Activated CD4-positive, alpha-beta T cell treated with anti-CD3 and anti-CD28 coated beads, Interleukin-2, Interleukin-6, amounts not matched to agents 100 ng/mL and 50 ng/mL, durations not matched to agents 16 hours and 8 hours (primary cell): ENCODE results near the gene GPC5.

Experiments used
- DNase-seq: peaks from one replicate; pipeline ENCODE4 v3.0.0-alpha.2; 2020

GPC5 gene

GRCh38 chr13:92074658-92075057 is 676.2 kb downstream of the GPC5 start:
- peak; percentile 1 for DNase-seq

- DNase-seq: no peak
These were observed 699.0 kb downstream of the GPC5 start for GRCh38 chr13:92097337-92097903.

- no peak for DNase-seq
These were observed 703.4 kb downstream of the GPC5 start for GRCh38 chr13:92101801-92102200.

- DNase-seq: no peak
These were observed 705.3 kb downstream of the GPC5 start for GRCh38 chr13:92103689-92104153.

- DNase-seq: no peak
These were observed 723.9 kb downstream of the GPC5 start for GRCh38 chr13:92122186-92122853.

- no peak for DNase-seq
These were observed 728.0 kb downstream of the GPC5 start for GRCh38 chr13:92126399-92126798.

- DNase-seq: no peak
These were observed 737.1 kb downstream of the GPC5 start for GRCh38 chr13:92135509-92135908.

- DNase-seq: no peak
These were observed 738.2 kb downstream of the GPC5 start for GRCh38 chr13:92136449-92137155.

GRCh38 chr13:92137520-92137919 is 739.1 kb downstream of the GPC5 start:
- DNase-seq: no peak

GRCh38 chr13:92143766-92144165 is 745.3 kb downstream of the GPC5 start:
- no peak for DNase-seq

GRCh38 chr13:92150606-92151005 is 752.2 kb downstream of the GPC5 start:
- no peak for DNase-seq

GRCh38 chr13:92158346-92158745 is 759.9 kb downstream of the GPC5 start:
- no peak for DNase-seq

GRCh38 chr13:92164822-92165221 is 766.4 kb downstream of the GPC5 start:
- DNase-seq: no peak

GRCh38 chr13:92172191-92172590 is 773.8 kb downstream of the GPC5 start:
- DNase-seq: no peak

- DNase-seq: no peak
These were observed 774.8 kb downstream of the GPC5 start for GRCh38 chr13:92173254-92173653.

GRCh38 chr13:92175330-92175729 is 776.9 kb downstream of the GPC5 start:
- no peak for DNase-seq

- DNase-seq: no peak
These were observed 779.5 kb downstream of the GPC5 start for GRCh38 chr13:92177966-92178365.

GRCh38 chr13:92179223-92179622 is 780.8 kb downstream of the GPC5 start:
- DNase-seq: no peak

GRCh38 chr13:92187378-92187989 is 789.1 kb downstream of the GPC5 start:
- DNase-seq: peak; percentile 57

- no peak for DNase-seq
These were observed 790.2 kb downstream of the GPC5 start for GRCh38 chr13:92188574-92188973.

GRCh38 chr13:92196591-92197256 is 798.3 kb downstream of the GPC5 start:
- no peak for DNase-seq

GRCh38 chr13:92197669-92198068 is 799.2 kb downstream of the GPC5 start:
- no peak for DNase-seq

- no peak for DNase-seq
These were observed 820.2 kb downstream of the GPC5 start for GRCh38 chr13:92218615-92219014.
